Erythroblast (primary cell): ENCODE results near the gene MAML2.

Source experiments
- GATA1 ChIP-seq: IDR thresholded peaks from 2 replicates; pipeline ENCODE4 v1.6.1; 2011; ENCODE audit warnings: low read depth, mild to moderate bottlenecking, control low read depth, low read length, moderate library complexity
- POLR2A ChIP-seq: IDR thresholded peaks from 2 replicates; pipeline ENCODE4 v1.6.1; 2011; ENCODE audit warnings: mild to moderate bottlenecking, low read length

DNA sequence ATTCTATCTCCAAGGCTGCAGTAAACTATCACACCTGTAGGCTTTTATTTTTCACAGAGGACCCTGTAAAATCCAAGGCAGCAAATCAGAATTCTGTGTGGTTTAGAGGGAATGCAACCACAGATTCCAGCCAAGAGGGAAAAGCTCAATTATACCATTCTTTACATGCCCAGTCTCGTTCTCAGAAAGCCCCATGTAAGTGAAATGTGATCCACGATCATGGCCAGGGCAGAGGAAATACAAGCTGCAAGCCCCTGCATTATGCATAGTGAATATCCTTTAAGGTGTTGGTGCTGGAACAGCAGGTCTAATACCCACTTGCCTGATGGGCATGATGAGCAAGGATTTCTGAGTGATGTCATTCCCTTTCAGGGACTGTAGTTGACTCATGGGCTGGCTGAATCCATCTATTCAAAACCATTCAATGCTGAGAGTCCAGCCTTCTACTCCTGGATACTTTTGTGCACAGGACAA, 220.4 kb downstream of the MAML2 start:
- no peak for TF ChIP-seq POLR2A
- TF ChIP-seq GATA1: no peak
